ENCODE data around the gene CFAP58.

The CFAP58 gene

GRCh38 chr10:104487794-104488438, 134.3 kb downstream of the CFAP58 start:
- no peak for DNase-seq

GRCh38 chr10:104488439-104488832, 134.8 kb downstream of the CFAP58 start:
- DNase-seq, result no peak

GRCh38 chr10:104492329-104492940, 138.8 kb downstream of the CFAP58 start:
- DNase-seq, result no peak

GRCh38 chr10:104498347-104499081, 144.9 kb downstream of the CFAP58 start:
- DNase-seq, result no peak

- no peak for DNase-seq
These were observed 147.8 kb downstream of the CFAP58 start for GRCh38 chr10:104501449-104501848.

GRCh38 chr10:104501864-104502579, 148.4 kb downstream of the CFAP58 start:
- DNase-seq, result no peak

- DNase-seq, result no peak
These were observed 149.3 kb downstream of the CFAP58 start for GRCh38 chr10:104502907-104503306.

All from CD4-positive, alpha-beta T cell treated with Interleukin-21 for 1 hour (primary cell).